Measurements from ENCODE around the gene MAP4K4. TPM values are rescaled to one million over a fixed set of nuclear protein-coding genes. Genes with fewer than 3 reads are reported as not detected.

Gene MAP4K4
- total and polyA plus RNA-seq, 5 donors from 2014 or later, result 6.7 to 179 (median 14.7) TPM

- Histone ChIP-seq H3K27me3 (ENCODE audit: control insufficient read depth, insufficient read depth, low read length) (no peaks in the 10 kb centered on the region), H3K36me3 (ENCODE audit: control insufficient read depth, insufficient read depth, low read length) (peaks cover 81% of the 10 kb centered on the region), H3K9me3 (ENCODE audit: control insufficient read depth in 2 of 2, low read length in 2 of 2) (no peaks in the 10 kb centered on the region), H3K4me3 (ENCODE audit: low read depth, low read length) (no peak overlapping the region), H3K4me1 (ENCODE audit: control insufficient read depth, insufficient read depth, low read length, poor library complexity, severe bottlenecking) (no peaks in the 10 kb centered on the region), H3K27ac (ENCODE audit: insufficient read depth, low read length, poor library complexity, severe bottlenecking) (no peak overlapping the region)
- H3K27ac Mint-ChIP-seq, result no peak overlapping the region
- DNase-seq (no peak), ATAC-seq (ENCODE audit: low read depth in 2 of 2) (no peak)
- H3K36me3 Mint-ChIP-seq, result peaks cover 45% of the 10 kb centered on the region
- no peak overlapping the region for H3K4me3 Mint-ChIP-seq
- no peaks in the 10 kb centered on the region for H3K9me3 Mint-ChIP-seq
- peaks cover 7 to 21% (median 16%) of the 10 kb centered on the region in 4 donors for H3K4me1 Mint-ChIP-seq
- no peaks in the 10 kb centered on the region for H3K27me3 Mint-ChIP-seq
Observed at GRCh38 chr2:101852824-101853223, 155.3 kb downstream of the MAP4K4 start.

DNA sequence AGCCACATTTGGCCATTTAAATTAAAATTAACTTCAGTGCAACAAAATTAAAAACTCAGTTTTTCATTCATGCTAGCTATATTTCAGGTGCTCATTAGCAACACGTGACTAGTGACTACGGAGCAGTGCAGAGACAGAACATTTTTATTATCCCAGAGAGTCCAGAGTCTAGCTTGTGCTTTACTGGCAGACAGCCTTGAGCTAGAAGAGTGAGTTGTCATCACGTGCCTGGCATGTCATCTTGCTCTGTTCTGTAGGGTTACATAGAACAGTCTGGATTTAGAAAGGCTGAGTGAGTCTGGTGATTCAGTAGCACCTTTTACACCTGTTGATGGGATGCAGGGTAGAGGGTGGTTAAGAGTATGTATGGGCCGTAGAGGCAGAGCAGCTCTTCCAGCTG, 157.4 kb downstream of the MAP4K4 start:
- H3K27me3 ChIP-seq (ENCODE audit: control insufficient read depth, insufficient read depth, low read length), result no peaks in the 10 kb centered on the region
- Mint-ChIP-seq H3K4me3 (no peak overlapping the region), H3K27me3 (no peaks in the 10 kb centered on the region), H3K4me1 (peaks cover 6 to 20% (median 14%) of the 10 kb centered on the region in 4 donors), H3K9me3 (no peaks in the 10 kb centered on the region), H3K36me3 (peaks cover 49% of the 10 kb centered on the region), H3K27ac (peak overlapping the region in 2 of 3 donors; percentile 2 to 77)
- no peaks in the 10 kb centered on the region for H3K4me1 ChIP-seq (ENCODE audit: control insufficient read depth, insufficient read depth, low read length, poor library complexity, severe bottlenecking)
- H3K4me3 ChIP-seq (ENCODE audit: low read depth, low read length), result no peak overlapping the region
- DNase-seq, result no peak
- no peak for ATAC-seq (ENCODE audit: low read depth in 2 of 2)
- no peaks in the 10 kb centered on the region for H3K9me3 ChIP-seq (ENCODE audit: control insufficient read depth in 2 of 2, low read length in 2 of 2)
- peaks cover 82% of the 10 kb centered on the region for H3K36me3 ChIP-seq (ENCODE audit: control insufficient read depth, insufficient read depth, low read length)
- H3K27ac ChIP-seq (ENCODE audit: insufficient read depth, low read length, poor library complexity, severe bottlenecking), result no peak overlapping the region

- no peaks in the 10 kb centered on the region for H3K9me3 Mint-ChIP-seq
- DNase-seq (no peak), ATAC-seq (ENCODE audit: low read depth in 2 of 2) (no peak)
- no peaks in the 10 kb centered on the region for H3K27me3 Mint-ChIP-seq
- peak overlapping the region in 1 of 3 donors; percentile 94 for H3K27ac Mint-ChIP-seq
- H3K4me1 Mint-ChIP-seq, result peaks cover 6 to 22% (median 12%) of the 10 kb centered on the region in 4 donors
- no peaks in the 10 kb centered on the region for H3K27me3 ChIP-seq (ENCODE audit: control insufficient read depth, insufficient read depth, low read length)
- H3K4me3 ChIP-seq (ENCODE audit: low read depth, low read length), result no peak overlapping the region
- no peak overlapping the region for H3K27ac ChIP-seq (ENCODE audit: insufficient read depth, low read length, poor library complexity, severe bottlenecking)
- no peaks in the 10 kb centered on the region for H3K9me3 ChIP-seq (ENCODE audit: control insufficient read depth in 2 of 2, low read length in 2 of 2)
- no peaks in the 10 kb centered on the region for H3K4me1 ChIP-seq (ENCODE audit: control insufficient read depth, insufficient read depth, low read length, poor library complexity, severe bottlenecking)
- peak overlapping the region in 1 of 4 donors; percentile 22 for H3K4me3 Mint-ChIP-seq
- H3K36me3 Mint-ChIP-seq, result peaks cover 58% of the 10 kb centered on the region
- H3K36me3 ChIP-seq (ENCODE audit: control insufficient read depth, insufficient read depth, low read length), result peaks cover 82% of the 10 kb centered on the region
Observed at GRCh38 chr2:101855776-101856175, 158.3 kb downstream of the MAP4K4 start.

GRCh38 chr2:101858246-101858645, 160.7 kb downstream of the MAP4K4 start:
- Mint-ChIP-seq H3K4me1 (peaks cover 5 to 12% (median 6%) of the 10 kb centered on the region in 4 donors), H3K36me3 (peaks cover 57% of the 10 kb centered on the region), H3K27me3 (no peaks in the 10 kb centered on the region), H3K9me3 (no peaks in the 10 kb centered on the region), H3K27ac (peak overlapping the region in 2 of 3 donors; percentile 37 to 82), H3K4me3 (no peak overlapping the region)
- no peaks in the 10 kb centered on the region for H3K4me1 ChIP-seq (ENCODE audit: control insufficient read depth, insufficient read depth, low read length, poor library complexity, severe bottlenecking)
- H3K27ac ChIP-seq (ENCODE audit: insufficient read depth, low read length, poor library complexity, severe bottlenecking), result no peak overlapping the region
- H3K36me3 ChIP-seq (ENCODE audit: control insufficient read depth, insufficient read depth, low read length), result peaks cover 90% of the 10 kb centered on the region
- H3K27me3 ChIP-seq (ENCODE audit: control insufficient read depth, insufficient read depth, low read length), result no peaks in the 10 kb centered on the region
- DNase-seq (no peak), ATAC-seq (ENCODE audit: low read depth in 2 of 2) (no peak)
- no peak overlapping the region for H3K4me3 ChIP-seq (ENCODE audit: low read depth, low read length)
- H3K9me3 ChIP-seq (ENCODE audit: control insufficient read depth in 2 of 2, low read length in 2 of 2), result no peaks in the 10 kb centered on the region

DNA sequence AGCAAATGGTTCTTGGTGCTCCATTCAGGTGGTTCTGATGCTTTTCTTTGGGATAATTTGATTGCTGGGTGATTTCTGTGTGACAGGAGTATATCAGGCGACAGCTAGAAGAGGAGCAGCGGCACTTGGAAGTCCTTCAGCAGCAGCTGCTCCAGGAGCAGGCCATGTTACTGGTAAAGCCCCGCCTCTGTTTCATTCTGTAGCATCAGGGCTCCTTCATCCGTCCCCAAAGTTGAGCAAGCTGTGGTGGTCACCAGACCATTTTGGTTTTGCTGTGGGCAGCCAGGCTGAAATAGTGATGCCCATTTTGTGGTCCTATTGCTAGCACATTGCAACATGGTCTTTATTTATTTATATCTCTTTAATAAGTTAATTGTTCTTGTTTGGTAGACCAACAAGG, 161.4 kb downstream of the MAP4K4 start:
- Mint-ChIP-seq H3K9me3 (no peaks in the 10 kb centered on the region), H3K27me3 (no peaks in the 10 kb centered on the region), H3K27ac (peak overlapping the region in 2 of 3 donors; percentile 21 to 54), H3K36me3 (peaks cover 56% of the 10 kb centered on the region), H3K4me1 (peaks cover 5 to 12% (median 6%) of the 10 kb centered on the region in 4 donors), H3K4me3 (no peak overlapping the region)
- ATAC-seq (ENCODE audit: low read depth in 2 of 2) (no peak), DNase-seq (no peak)
- Histone ChIP-seq H3K27me3 (ENCODE audit: control insufficient read depth, insufficient read depth, low read length) (no peaks in the 10 kb centered on the region), H3K27ac (ENCODE audit: insufficient read depth, low read length, poor library complexity, severe bottlenecking) (no peak overlapping the region), H3K36me3 (ENCODE audit: control insufficient read depth, insufficient read depth, low read length) (peaks cover 93% of the 10 kb centered on the region), H3K4me3 (ENCODE audit: low read depth, low read length) (no peak overlapping the region), H3K9me3 (ENCODE audit: control insufficient read depth in 2 of 2, low read length in 2 of 2) (no peaks in the 10 kb centered on the region), H3K4me1 (ENCODE audit: control insufficient read depth, insufficient read depth, low read length, poor library complexity, severe bottlenecking) (no peaks in the 10 kb centered on the region)

- Mint-ChIP-seq H3K4me1 (peaks cover 5 to 12% (median 6%) of the 10 kb centered on the region in 4 donors), H3K27me3 (no peaks in the 10 kb centered on the region), H3K27ac (no peak overlapping the region), H3K36me3 (peaks cover 50% of the 10 kb centered on the region), H3K9me3 (no peaks in the 10 kb centered on the region), H3K4me3 (no peak overlapping the region)
- H3K27me3 ChIP-seq (ENCODE audit: control insufficient read depth, insufficient read depth, low read length), result no peaks in the 10 kb centered on the region
- H3K4me1 ChIP-seq (ENCODE audit: control insufficient read depth, insufficient read depth, low read length, poor library complexity, severe bottlenecking), result no peaks in the 10 kb centered on the region
- no peak for DNase-seq
- ATAC-seq (ENCODE audit: low read depth in 2 of 2), result no peak
- H3K27ac ChIP-seq (ENCODE audit: insufficient read depth, low read length, poor library complexity, severe bottlenecking), result no peak overlapping the region
- H3K9me3 ChIP-seq (ENCODE audit: control insufficient read depth in 2 of 2, low read length in 2 of 2), result no peaks in the 10 kb centered on the region
- H3K36me3 ChIP-seq (ENCODE audit: control insufficient read depth, insufficient read depth, low read length), result peaks cover 94% of the 10 kb centered on the region
- H3K4me3 ChIP-seq (ENCODE audit: low read depth, low read length), result no peak overlapping the region
Observed at GRCh38 chr2:101859604-101860003, 162.1 kb downstream of the MAP4K4 start.

DNA sequence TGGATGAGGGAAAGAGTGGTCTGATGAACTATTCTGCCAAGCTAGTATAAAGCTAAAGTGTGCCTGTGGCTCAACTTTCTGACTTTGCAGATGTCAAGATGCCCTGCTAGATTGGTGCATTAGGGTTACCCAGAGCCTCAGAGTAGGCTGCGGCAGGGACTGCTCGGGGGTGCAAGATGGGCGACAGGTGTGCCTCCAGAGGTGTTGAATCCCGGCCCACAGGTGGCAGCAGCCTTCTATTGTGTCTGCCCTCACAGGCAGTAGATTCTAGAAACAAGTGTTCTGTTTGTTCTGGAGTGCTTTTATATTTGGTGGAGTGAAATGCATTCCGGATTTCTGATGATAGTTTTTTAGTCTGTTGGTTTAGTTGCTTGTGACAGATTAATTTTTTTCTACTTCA, 162.7 kb downstream of the MAP4K4 start:
- no peak for ATAC-seq (ENCODE audit: low read depth in 2 of 2)
- DNase-seq, result no peak
- peaks cover 5 to 12% (median 6%) of the 10 kb centered on the region in 4 donors for H3K4me1 Mint-ChIP-seq

GRCh38 chr2:101860782-101861181, 163.3 kb downstream of the MAP4K4 start:
- no peaks in the 10 kb centered on the region for H3K4me1 ChIP-seq (ENCODE audit: control insufficient read depth, insufficient read depth, low read length, poor library complexity, severe bottlenecking)
- no peaks in the 10 kb centered on the region for H3K9me3 Mint-ChIP-seq
- H3K36me3 ChIP-seq (ENCODE audit: control insufficient read depth, insufficient read depth, low read length), result peaks cover 97% of the 10 kb centered on the region
- no peak overlapping the region for H3K27ac ChIP-seq (ENCODE audit: insufficient read depth, low read length, poor library complexity, severe bottlenecking)
- peaks cover 52% of the 10 kb centered on the region for H3K36me3 Mint-ChIP-seq
- H3K27ac Mint-ChIP-seq, result peak overlapping the region in 2 of 3 donors; percentile 62 to 83
- peaks cover 2 to 10% (median 6%) of the 10 kb centered on the region in 4 donors for H3K4me1 Mint-ChIP-seq
- ATAC-seq (ENCODE audit: low read depth in 2 of 2) (no peak), DNase-seq (no peak)
- H3K27me3 ChIP-seq (ENCODE audit: control insufficient read depth, insufficient read depth, low read length), result no peaks in the 10 kb centered on the region
- no peak overlapping the region for H3K4me3 ChIP-seq (ENCODE audit: low read depth, low read length)
- no peaks in the 10 kb centered on the region for H3K9me3 ChIP-seq (ENCODE audit: control insufficient read depth in 2 of 2, low read length in 2 of 2)
- no peaks in the 10 kb centered on the region for H3K27me3 Mint-ChIP-seq
- H3K4me3 Mint-ChIP-seq, result no peak overlapping the region

More for the DNA sequence above, 162.7 kb downstream of the MAP4K4 start:
- peaks cover 55% of the 10 kb centered on the region for H3K36me3 Mint-ChIP-seq
- no peaks in the 10 kb centered on the region for H3K9me3 Mint-ChIP-seq
- H3K4me1 ChIP-seq (ENCODE audit: control insufficient read depth, insufficient read depth, low read length, poor library complexity, severe bottlenecking), result no peaks in the 10 kb centered on the region
- no peak overlapping the region for H3K4me3 Mint-ChIP-seq
- H3K27me3 Mint-ChIP-seq, result no peaks in the 10 kb centered on the region
- H3K9me3 ChIP-seq (ENCODE audit: control insufficient read depth in 2 of 2, low read length in 2 of 2), result no peaks in the 10 kb centered on the region
- no peaks in the 10 kb centered on the region for H3K27me3 ChIP-seq (ENCODE audit: control insufficient read depth, insufficient read depth, low read length)
- no peak overlapping the region for H3K27ac Mint-ChIP-seq
- H3K36me3 ChIP-seq (ENCODE audit: control insufficient read depth, insufficient read depth, low read length), result peaks cover 95% of the 10 kb centered on the region
- no peak overlapping the region for H3K4me3 ChIP-seq (ENCODE audit: low read depth, low read length)
- H3K27ac ChIP-seq (ENCODE audit: insufficient read depth, low read length, poor library complexity, severe bottlenecking), result no peak overlapping the region

All from CD4-positive, CD25-positive, alpha-beta regulatory T cell (primary cell).